Measurements from ENCODE around the gene PRCC.
"Not testable (repeated sequence)": the region's sequence is repeated elsewhere in the genome, so short reads cannot be mapped to it uniquely, and the experiment has no call there.

Gene PRCC

DNA sequence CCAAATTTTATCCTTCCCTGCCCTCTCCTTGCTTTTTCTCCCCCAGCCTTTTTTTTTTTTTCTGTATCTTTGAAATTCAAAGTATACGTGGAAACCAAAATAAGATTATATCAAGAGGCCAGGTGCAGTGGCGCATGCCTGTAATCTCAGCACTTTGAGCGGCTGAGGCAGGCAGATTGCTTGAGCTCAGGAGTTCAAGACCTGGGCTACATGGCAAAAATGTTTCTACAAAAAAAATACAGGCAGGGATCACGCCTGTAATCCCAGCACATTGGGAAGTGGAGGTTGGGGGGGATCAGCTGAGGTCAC lies 6.6 kb upstream of the PRCC start:
- no peaks in the 10 kb centered on the region for H3K27me3 ChIP-seq (ENCODE audit: control insufficient read depth in 2 of 2, insufficient read depth in 2 of 2, low read length in 2 of 2)
- H3K4me1 ChIP-seq (ENCODE audit: control insufficient read depth in 2 of 2, insufficient read depth in 2 of 2, low read length in 2 of 2): peaks cover under 1 to 2% of the 10 kb centered on the region in 2 donors
- H3K9me3 ChIP-seq (ENCODE audit: control insufficient read depth in 2 of 2, low read length in 2 of 2): no peaks in the 10 kb centered on the region
- no peaks in the 10 kb centered on the region for H3K36me3 ChIP-seq (ENCODE audit: control insufficient read depth in 2 of 2, insufficient read depth in 2 of 2, low read length in 2 of 2)
- H3K27ac ChIP-seq (ENCODE audit: low read depth in 2 of 2, low read length in 2 of 2): no peak overlapping the region
- no peak overlapping the region for H3K9ac ChIP-seq (ENCODE audit: low read depth in 1 of 2, low read length in 2 of 2)
- H3K4me3 ChIP-seq (ENCODE audit: low read length in 2 of 2): no peak overlapping the region

GRCh38 chr1:156765136-156765535 lies 2.2 kb upstream of the PRCC start:
- H3K27ac ChIP-seq (ENCODE audit: low read depth in 2 of 2, low read length in 2 of 2); H3K9ac ChIP-seq (ENCODE audit: low read depth in 1 of 2, low read length in 2 of 2); H3K27me3 ChIP-seq (ENCODE audit: control insufficient read depth in 2 of 2, insufficient read depth in 2 of 2, low read length in 2 of 2); H3K4me3 ChIP-seq (ENCODE audit: low read length in 2 of 2); H3K36me3 ChIP-seq (ENCODE audit: control insufficient read depth in 2 of 2, insufficient read depth in 2 of 2, low read length in 2 of 2); H3K9me3 ChIP-seq (ENCODE audit: control insufficient read depth in 2 of 2, low read length in 2 of 2): not testable (repeated sequence)
- peaks cover 18 to 23% of the 10 kb centered on the region in 2 donors for H3K4me1 ChIP-seq (ENCODE audit: control insufficient read depth in 2 of 2, insufficient read depth in 2 of 2, low read length in 2 of 2)

DNA sequence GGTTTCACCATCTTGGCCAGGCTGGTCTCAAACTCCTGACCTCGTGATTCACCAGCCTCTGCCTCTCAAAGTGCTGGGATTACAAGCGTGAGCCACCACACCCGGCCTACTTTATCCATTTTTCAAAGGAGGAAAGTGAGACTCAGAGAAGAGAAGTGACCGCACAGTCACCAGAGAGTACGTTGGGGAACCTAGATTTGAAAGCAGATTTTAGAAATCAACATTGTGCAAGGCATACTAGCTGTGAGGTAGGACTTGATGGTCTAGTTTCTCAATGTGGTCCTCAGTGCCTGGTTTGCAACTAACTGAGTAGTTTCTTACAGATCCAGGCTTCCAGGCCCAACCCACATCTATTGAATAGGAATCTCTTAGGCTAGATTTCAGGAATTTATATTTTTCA lies 1.7 kb upstream of the PRCC start:
- H3K4me3 ChIP-seq (ENCODE audit: low read length in 2 of 2): peak overlapping the region; percentile 83 to 87
- H3K9ac ChIP-seq (ENCODE audit: low read depth in 1 of 2, low read length in 2 of 2): peak overlapping the region in 1 of 2 donors; percentile 73
- no peaks in the 10 kb centered on the region for H3K27me3 ChIP-seq (ENCODE audit: control insufficient read depth in 2 of 2, insufficient read depth in 2 of 2, low read length in 2 of 2)
- H3K36me3 ChIP-seq (ENCODE audit: control insufficient read depth in 2 of 2, insufficient read depth in 2 of 2, low read length in 2 of 2): peaks cover 3 to 7% of the 10 kb centered on the region in 2 donors
- no peaks in the 10 kb centered on the region for H3K9me3 ChIP-seq (ENCODE audit: control insufficient read depth in 2 of 2, low read length in 2 of 2)
- H3K27ac ChIP-seq (ENCODE audit: low read depth in 2 of 2, low read length in 2 of 2): no peak overlapping the region
- peaks cover 18 to 23% of the 10 kb centered on the region in 2 donors for H3K4me1 ChIP-seq (ENCODE audit: control insufficient read depth in 2 of 2, insufficient read depth in 2 of 2, low read length in 2 of 2)

- Histone ChIP-seq H3K4me3 (ENCODE audit: low read length in 2 of 2) (peak overlapping the region; percentile 83 to 87), H3K9ac (ENCODE audit: low read depth in 1 of 2, low read length in 2 of 2) (peak overlapping the region; percentile 73 to 86), H3K36me3 (ENCODE audit: control insufficient read depth in 2 of 2, insufficient read depth in 2 of 2, low read length in 2 of 2) (peaks cover 5 to 16% of the 10 kb centered on the region in 2 donors), H3K9me3 (ENCODE audit: control insufficient read depth in 2 of 2, low read length in 2 of 2) (no peaks in the 10 kb centered on the region), H3K27ac (ENCODE audit: low read depth in 2 of 2, low read length in 2 of 2) (peak overlapping the region; percentile 79 to 89), H3K27me3 (ENCODE audit: control insufficient read depth in 2 of 2, insufficient read depth in 2 of 2, low read length in 2 of 2) (no peaks in the 10 kb centered on the region), H3K4me1 (ENCODE audit: control insufficient read depth in 2 of 2, insufficient read depth in 2 of 2, low read length in 2 of 2) (peaks cover 18 to 23% of the 10 kb centered on the region in 2 donors)
Observed at GRCh38 chr1:156766298-156767100, 836 bp upstream of the PRCC start.

DNA sequence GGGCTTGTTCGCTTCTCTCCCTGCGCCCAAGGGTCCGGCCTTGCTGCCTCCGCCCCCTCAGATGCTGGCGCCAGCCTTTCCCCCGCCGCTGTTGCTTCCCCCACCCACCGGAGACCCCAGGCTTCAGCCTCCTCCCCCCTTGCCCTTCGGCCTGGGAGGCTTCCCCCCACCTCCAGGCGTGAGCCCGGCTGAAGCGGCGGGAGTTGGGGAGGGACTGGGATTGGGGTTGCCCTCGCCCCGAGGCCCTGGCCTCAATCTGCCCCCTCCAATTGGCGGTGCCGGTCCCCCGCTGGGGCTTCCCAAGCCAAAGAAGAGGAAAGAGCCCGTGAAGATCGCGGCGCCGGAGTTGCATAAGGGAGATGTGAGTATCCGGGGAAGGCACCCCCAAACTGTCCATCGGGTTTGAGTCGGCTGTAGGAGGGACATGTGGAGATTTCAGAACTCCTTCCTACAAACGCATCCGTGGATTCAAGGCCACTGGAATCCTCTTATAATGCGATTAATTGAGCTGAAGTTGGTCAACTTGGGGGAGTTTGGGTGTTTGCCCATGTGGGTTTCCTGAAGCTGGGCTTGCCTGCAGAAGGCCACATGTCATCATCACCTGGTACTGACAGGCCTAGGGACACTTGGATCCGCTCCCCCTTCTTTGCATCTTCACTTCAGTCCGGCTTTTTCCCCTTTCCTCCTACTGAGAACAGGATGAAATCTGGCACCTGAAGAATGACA lies 707 bp downstream of the PRCC start:
- H3K9ac ChIP-seq (ENCODE audit: low read depth in 1 of 2, low read length in 2 of 2): peak overlapping the region; percentile 95 to 99
- H3K36me3 ChIP-seq (ENCODE audit: control insufficient read depth in 2 of 2, insufficient read depth in 2 of 2, low read length in 2 of 2): peaks cover 5 to 17% of the 10 kb centered on the region in 2 donors
- H3K27me3 ChIP-seq (ENCODE audit: control insufficient read depth in 2 of 2, insufficient read depth in 2 of 2, low read length in 2 of 2): no peaks in the 10 kb centered on the region
- peak overlapping the region; percentile 83 to 87 for H3K4me3 ChIP-seq (ENCODE audit: low read length in 2 of 2)
- H3K9me3 ChIP-seq (ENCODE audit: control insufficient read depth in 2 of 2, low read length in 2 of 2): no peaks in the 10 kb centered on the region
- H3K27ac ChIP-seq (ENCODE audit: low read depth in 2 of 2, low read length in 2 of 2): peak overlapping the region; percentile 85 to 92
- peaks cover 18 to 23% of the 10 kb centered on the region in 2 donors for H3K4me1 ChIP-seq (ENCODE audit: control insufficient read depth in 2 of 2, insufficient read depth in 2 of 2, low read length in 2 of 2)

DNA sequence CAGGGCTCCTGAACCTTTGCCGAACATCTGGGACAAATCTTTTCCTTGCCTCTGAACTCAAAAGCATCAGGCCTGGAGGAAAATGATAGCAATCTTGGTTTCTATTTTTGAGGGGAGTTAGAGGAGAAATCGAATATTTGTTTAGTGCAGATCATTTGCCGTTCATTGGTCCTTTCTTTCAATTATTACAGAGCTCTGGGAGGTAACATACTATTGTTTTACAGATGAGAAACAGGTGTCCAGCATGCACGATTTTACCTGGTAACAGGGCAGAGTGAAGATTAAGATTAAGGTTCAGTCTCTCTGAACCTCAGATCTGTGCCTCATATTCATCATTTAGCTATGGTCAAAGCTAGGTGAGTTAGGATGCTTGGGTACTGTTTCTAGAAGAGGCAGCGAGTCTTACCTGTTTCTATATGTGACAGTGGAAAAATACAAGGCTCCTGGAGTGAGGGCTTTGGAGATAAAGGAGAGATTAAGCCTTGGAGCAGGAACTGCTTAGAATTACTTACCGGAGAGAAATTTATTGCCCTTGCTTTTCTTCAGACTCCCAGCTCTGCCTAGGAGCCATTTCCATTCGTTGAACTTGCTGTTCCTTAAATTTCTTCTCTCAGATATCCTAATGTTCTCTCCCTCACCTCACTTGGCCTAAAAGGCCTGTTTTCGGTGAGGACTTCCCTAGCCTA lies 1.4 kb downstream of the PRCC start:
- H3K4me3 ChIP-seq (ENCODE audit: low read length in 2 of 2): peak overlapping the region; percentile 83 to 87
- H3K27me3 ChIP-seq (ENCODE audit: control insufficient read depth in 2 of 2, insufficient read depth in 2 of 2, low read length in 2 of 2): no peaks in the 10 kb centered on the region
- peaks cover 5 to 23% of the 10 kb centered on the region in 2 donors for H3K36me3 ChIP-seq (ENCODE audit: control insufficient read depth in 2 of 2, insufficient read depth in 2 of 2, low read length in 2 of 2)
- peaks cover 18 to 23% of the 10 kb centered on the region in 2 donors for H3K4me1 ChIP-seq (ENCODE audit: control insufficient read depth in 2 of 2, insufficient read depth in 2 of 2, low read length in 2 of 2)
- no peaks in the 10 kb centered on the region for H3K9me3 ChIP-seq (ENCODE audit: control insufficient read depth in 2 of 2, low read length in 2 of 2)
- H3K27ac ChIP-seq (ENCODE audit: low read depth in 2 of 2, low read length in 2 of 2): no peak overlapping the region
- H3K9ac ChIP-seq (ENCODE audit: low read depth in 1 of 2, low read length in 2 of 2): peak overlapping the region; percentile 95 to 99

DNA sequence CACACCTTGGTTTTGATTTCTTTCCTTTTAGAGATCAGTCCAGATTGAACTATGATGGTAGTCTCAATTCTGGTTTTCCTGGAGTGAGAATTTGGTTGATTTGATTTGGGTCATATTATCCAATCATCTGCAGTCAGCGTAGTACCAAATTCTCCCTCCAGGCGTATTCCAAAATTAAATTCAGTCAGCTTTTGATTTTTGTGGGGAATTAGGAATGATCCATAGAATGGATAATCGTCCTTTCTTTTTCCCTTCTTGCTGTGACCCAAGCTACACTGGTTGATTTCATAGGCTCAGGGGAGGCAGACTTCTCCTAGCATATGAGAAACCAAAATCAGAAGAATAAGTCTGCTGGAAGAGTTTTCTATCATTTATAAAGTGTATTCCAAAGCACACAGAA lies 4.9 kb downstream of the PRCC start:
- Histone ChIP-seq H3K36me3 (ENCODE audit: control insufficient read depth in 2 of 2, insufficient read depth in 2 of 2, low read length in 2 of 2) (peaks cover 5 to 23% of the 10 kb centered on the region in 2 donors), H3K4me3 (ENCODE audit: low read length in 2 of 2) (no peak overlapping the region), H3K27ac (ENCODE audit: low read depth in 2 of 2, low read length in 2 of 2) (no peak overlapping the region), H3K9me3 (ENCODE audit: control insufficient read depth in 2 of 2, low read length in 2 of 2) (no peaks in the 10 kb centered on the region), H3K9ac (ENCODE audit: low read depth in 1 of 2, low read length in 2 of 2) (no peak overlapping the region), H3K27me3 (ENCODE audit: control insufficient read depth in 2 of 2, insufficient read depth in 2 of 2, low read length in 2 of 2) (no peaks in the 10 kb centered on the region), H3K4me1 (ENCODE audit: control insufficient read depth in 2 of 2, insufficient read depth in 2 of 2, low read length in 2 of 2) (peaks cover 9 to 12% of the 10 kb centered on the region in 2 donors)

GRCh38 chr1:156772728-156773497 lies 5.6 kb downstream of the PRCC start:
- H3K4me1 ChIP-seq (ENCODE audit: control insufficient read depth in 2 of 2, insufficient read depth in 2 of 2, low read length in 2 of 2): peaks cover 9 to 12% of the 10 kb centered on the region in 2 donors
- H3K9me3 ChIP-seq (ENCODE audit: control insufficient read depth in 2 of 2, low read length in 2 of 2): no peaks in the 10 kb centered on the region
- H3K27me3 ChIP-seq (ENCODE audit: control insufficient read depth in 2 of 2, insufficient read depth in 2 of 2, low read length in 2 of 2): no peaks in the 10 kb centered on the region
- H3K27ac ChIP-seq (ENCODE audit: low read depth in 2 of 2, low read length in 2 of 2): no peak overlapping the region
- no peak overlapping the region for H3K9ac ChIP-seq (ENCODE audit: low read depth in 1 of 2, low read length in 2 of 2)
- H3K36me3 ChIP-seq (ENCODE audit: control insufficient read depth in 2 of 2, insufficient read depth in 2 of 2, low read length in 2 of 2): peaks cover 5 to 23% of the 10 kb centered on the region in 2 donors
- H3K4me3 ChIP-seq (ENCODE audit: low read length in 2 of 2): no peak overlapping the region

- no peaks in the 10 kb centered on the region for H3K27me3 ChIP-seq (ENCODE audit: control insufficient read depth in 2 of 2, insufficient read depth in 2 of 2, low read length in 2 of 2)
- H3K4me1 ChIP-seq (ENCODE audit: control insufficient read depth in 2 of 2, insufficient read depth in 2 of 2, low read length in 2 of 2): peaks cover 7 to 9% of the 10 kb centered on the region in 2 donors
- H3K36me3 ChIP-seq (ENCODE audit: control insufficient read depth in 2 of 2, insufficient read depth in 2 of 2, low read length in 2 of 2): peaks cover 5 to 23% of the 10 kb centered on the region in 2 donors
- no peaks in the 10 kb centered on the region for H3K9me3 ChIP-seq (ENCODE audit: control insufficient read depth in 2 of 2, low read length in 2 of 2)
- no peak overlapping the region for H3K4me3 ChIP-seq (ENCODE audit: low read length in 2 of 2)
- no peak overlapping the region for H3K9ac ChIP-seq (ENCODE audit: low read depth in 1 of 2, low read length in 2 of 2)
- H3K27ac ChIP-seq (ENCODE audit: low read depth in 2 of 2, low read length in 2 of 2): no peak overlapping the region
Observed at GRCh38 chr1:156773607-156774006, 6.3 kb downstream of the PRCC start.

Measured in mucosa of rectum (tissue), 2 donors.